Measurements from ENCODE around the gene PTPRJ. TPM values are rescaled to one million over a fixed set of nuclear protein-coding genes. Genes with fewer than 3 reads are reported as not detected.

PTPRJ gene
- polyA plus RNA-seq, 1 donor from 2014 or later = 8.6 TPM

DNA sequence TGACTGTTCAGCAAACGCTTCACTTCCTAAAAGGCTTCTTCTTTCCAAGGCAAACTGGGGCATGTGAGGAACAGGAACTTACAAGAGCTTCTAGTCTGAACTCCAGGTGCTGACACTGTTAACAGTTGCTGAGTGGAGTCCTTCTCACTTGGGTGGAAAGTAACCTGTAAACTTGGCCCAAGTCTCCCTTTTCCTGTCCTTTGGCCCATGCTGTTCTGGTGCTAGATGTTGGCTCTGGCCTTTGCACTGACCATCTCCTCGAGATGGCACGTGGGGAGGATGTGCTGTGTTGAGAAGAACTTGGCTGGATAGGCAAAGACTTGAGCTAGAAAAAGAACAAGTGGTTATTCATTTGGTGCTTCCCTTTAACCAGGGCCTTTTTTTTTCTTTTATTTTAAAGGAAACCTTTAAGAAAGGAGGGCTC lies 53.6 kb downstream of the PTPRJ start:
- Histone ChIP-seq H3K27ac (ENCODE audit: low read length) (no peak overlapping the region), H3F3A (ENCODE audit: insufficient read depth, low read length, poor library complexity, severe bottlenecking) (no peaks in the 10 kb centered on the region), H3K9ac (ENCODE audit: low read length) (no peak overlapping the region), H3K4me2 (ENCODE audit: low read length) (no peak overlapping the region), H2AFZ (ENCODE audit: low read depth, low read length) (no peak overlapping the region), H3K9me2 (ENCODE audit: insufficient read depth, low read length) (no peaks in the 10 kb centered on the region), H3K4me3 (ENCODE audit: low read length) (no peak overlapping the region), H3K9me3 (ENCODE audit: low read length) (no peaks in the 10 kb centered on the region), H3K27me3 (ENCODE audit: insufficient read depth, low read depth, low read length) (no peaks in the 10 kb centered on the region), H3K36me3 (ENCODE audit: insufficient read depth, low read length) (no peaks in the 10 kb centered on the region), H4K20me1 (ENCODE audit: insufficient read depth) (no peaks in the 10 kb centered on the region), H3K79me2 (replicated peaks; ENCODE audit: insufficient read depth, low read length) (no peaks in the 10 kb centered on the region)
- TF ChIP-seq SMC3 (conservative IDR thresholded peaks at IDR 0.05; ENCODE audit: poor library complexity) (no peak), EZH2 (IDR thresholded peaks at IDR 0.05; ENCODE audit: borderline replicate concordance, insufficient read depth, low read length, poor library complexity, severe bottlenecking) (no peak), EP300 (conservative IDR thresholded peaks at IDR 0.05; ENCODE audit: poor library complexity, severe bottlenecking) (no peak), RAD21 (conservative IDR thresholded peaks at IDR 0.05) (no peak), POLR2AphosphoS5 (IDR thresholded peaks at IDR 0.05) (no peak), MXI1 (conservative IDR thresholded peaks at IDR 0.05; ENCODE audit: poor library complexity, severe bottlenecking) (no peak), TAF1 (IDR thresholded peaks at IDR 0.05; ENCODE audit: low read depth) (no peak)
- TF ChIP-seq, protein P1, sequence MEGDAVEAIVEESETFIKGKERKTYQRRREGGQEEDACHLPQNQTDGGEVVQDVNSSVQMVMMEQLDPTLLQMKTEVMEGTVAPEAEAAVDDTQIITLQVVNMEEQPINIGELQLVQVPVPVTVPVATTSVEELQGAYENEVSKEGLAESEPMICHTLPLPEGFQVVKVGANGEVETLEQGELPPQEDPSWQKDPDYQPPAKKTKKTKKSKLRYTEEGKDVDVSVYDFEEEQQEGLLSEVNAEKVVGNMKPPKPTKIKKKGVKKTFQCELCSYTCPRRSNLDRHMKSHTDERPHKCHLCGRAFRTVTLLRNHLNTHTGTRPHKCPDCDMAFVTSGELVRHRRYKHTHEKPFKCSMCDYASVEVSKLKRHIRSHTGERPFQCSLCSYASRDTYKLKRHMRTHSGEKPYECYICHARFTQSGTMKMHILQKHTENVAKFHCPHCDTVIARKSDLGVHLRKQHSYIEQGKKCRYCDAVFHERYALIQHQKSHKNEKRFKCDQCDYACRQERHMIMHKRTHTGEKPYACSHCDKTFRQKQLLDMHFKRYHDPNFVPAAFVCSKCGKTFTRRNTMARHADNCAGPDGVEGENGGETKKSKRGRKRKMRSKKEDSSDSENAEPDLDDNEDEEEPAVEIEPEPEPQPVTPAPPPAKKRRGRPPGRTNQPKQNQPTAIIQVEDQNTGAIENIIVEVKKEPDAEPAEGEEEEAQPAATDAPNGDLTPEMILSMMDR (IDR thresholded peaks at IDR 0.05; ENCODE audit: poor library complexity, severe bottlenecking) = no peak
- TF ChIP-seq, protein P2, sequence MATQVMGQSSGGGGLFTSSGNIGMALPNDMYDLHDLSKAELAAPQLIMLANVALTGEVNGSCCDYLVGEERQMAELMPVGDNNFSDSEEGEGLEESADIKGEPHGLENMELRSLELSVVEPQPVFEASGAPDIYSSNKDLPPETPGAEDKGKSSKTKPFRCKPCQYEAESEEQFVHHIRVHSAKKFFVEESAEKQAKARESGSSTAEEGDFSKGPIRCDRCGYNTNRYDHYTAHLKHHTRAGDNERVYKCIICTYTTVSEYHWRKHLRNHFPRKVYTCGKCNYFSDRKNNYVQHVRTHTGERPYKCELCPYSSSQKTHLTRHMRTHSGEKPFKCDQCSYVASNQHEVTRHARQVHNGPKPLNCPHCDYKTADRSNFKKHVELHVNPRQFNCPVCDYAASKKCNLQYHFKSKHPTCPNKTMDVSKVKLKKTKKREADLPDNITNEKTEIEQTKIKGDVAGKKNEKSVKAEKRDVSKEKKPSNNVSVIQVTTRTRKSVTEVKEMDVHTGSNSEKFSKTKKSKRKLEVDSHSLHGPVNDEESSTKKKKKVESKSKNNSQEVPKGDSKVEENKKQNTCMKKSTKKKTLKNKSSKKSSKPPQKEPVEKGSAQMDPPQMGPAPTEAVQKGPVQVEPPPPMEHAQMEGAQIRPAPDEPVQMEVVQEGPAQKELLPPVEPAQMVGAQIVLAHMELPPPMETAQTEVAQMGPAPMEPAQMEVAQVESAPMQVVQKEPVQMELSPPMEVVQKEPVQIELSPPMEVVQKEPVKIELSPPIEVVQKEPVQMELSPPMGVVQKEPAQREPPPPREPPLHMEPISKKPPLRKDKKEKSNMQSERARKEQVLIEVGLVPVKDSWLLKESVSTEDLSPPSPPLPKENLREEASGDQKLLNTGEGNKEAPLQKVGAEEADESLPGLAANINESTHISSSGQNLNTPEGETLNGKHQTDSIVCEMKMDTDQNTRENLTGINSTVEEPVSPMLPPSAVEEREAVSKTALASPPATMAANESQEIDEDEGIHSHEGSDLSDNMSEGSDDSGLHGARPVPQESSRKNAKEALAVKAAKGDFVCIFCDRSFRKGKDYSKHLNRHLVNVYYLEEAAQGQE (IDR thresholded peaks at IDR 0.05; ENCODE audit: borderline replicate concordance) = no peak

DNA sequence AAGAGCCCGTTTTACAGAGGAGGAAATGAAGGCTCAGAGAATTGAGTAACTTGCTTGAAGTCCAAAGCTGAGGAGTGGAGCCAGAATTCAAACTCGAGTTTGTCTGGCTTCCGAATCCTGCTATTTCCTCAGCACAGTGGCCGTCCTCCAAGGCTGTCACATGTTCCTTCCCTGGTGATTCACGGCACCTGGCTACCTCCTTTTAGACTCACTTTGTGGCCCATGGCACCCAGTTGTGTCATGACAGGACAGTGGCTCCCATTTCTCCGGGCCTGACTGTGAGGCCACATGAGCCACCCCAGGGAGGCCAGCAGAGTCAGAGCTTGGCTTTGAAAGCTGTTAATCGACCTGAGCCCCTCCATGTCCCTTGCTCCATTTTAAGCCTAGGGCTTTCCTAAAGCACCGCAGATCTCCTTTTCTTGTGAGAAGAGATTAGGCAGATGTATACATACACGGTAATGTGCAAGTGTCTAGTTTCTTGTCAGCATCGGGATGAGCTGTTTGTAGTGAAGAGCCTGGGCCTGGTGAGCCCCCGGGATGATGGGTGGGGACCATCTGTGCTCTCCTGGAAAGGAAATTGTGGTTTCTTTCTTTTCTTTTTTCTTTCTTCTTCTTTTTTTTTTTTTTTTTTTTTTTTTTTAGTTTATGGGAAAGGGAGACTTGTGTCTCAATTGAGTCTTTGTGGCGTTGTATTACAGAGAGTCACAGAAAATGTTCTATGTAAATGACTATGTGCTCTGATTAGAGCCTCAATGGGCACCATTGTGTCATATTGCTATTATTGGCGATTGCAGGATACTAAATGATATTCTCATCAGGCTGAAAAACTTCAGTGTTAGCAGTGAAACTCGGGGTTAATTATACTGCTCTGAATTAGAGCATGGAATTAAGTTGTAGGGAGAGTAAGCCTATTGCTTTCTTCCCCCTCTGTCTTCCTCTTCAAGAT lies 54.8 kb downstream of the PTPRJ start:
- Histone ChIP-seq H3K79me2 (replicated peaks; ENCODE audit: insufficient read depth, low read length) (no peaks in the 10 kb centered on the region), H3K4me3 (ENCODE audit: low read length) (no peak overlapping the region), H3K9ac (ENCODE audit: low read length) (no peak overlapping the region), H3K27ac (ENCODE audit: low read length) (no peak overlapping the region), H3K9me2 (ENCODE audit: insufficient read depth, low read length) (no peaks in the 10 kb centered on the region), H3K36me3 (ENCODE audit: insufficient read depth, low read length) (no peaks in the 10 kb centered on the region), H3K27me3 (ENCODE audit: insufficient read depth, low read depth, low read length) (no peaks in the 10 kb centered on the region), H3F3A (ENCODE audit: insufficient read depth, low read length, poor library complexity, severe bottlenecking) (no peaks in the 10 kb centered on the region), H4K20me1 (ENCODE audit: insufficient read depth) (no peaks in the 10 kb centered on the region), H3K9me3 (ENCODE audit: low read length) (no peaks in the 10 kb centered on the region), H3K4me2 (ENCODE audit: low read length) (no peak overlapping the region), H2AFZ (ENCODE audit: low read depth, low read length) (no peak overlapping the region)
- TF ChIP-seq, protein P2 (IDR thresholded peaks at IDR 0.05; ENCODE audit: borderline replicate concordance) = no peak
- no peak for TF ChIP-seq MXI1 (conservative IDR thresholded peaks at IDR 0.05; ENCODE audit: poor library complexity, severe bottlenecking)
- TF ChIP-seq RAD21 (conservative IDR thresholded peaks at IDR 0.05) = no peak
- TF ChIP-seq EP300 (conservative IDR thresholded peaks at IDR 0.05; ENCODE audit: poor library complexity, severe bottlenecking) = no peak
- no peak for TF ChIP-seq TAF1 (IDR thresholded peaks at IDR 0.05; ENCODE audit: low read depth)
- no peak for TF ChIP-seq POLR2AphosphoS5 (IDR thresholded peaks at IDR 0.05)
- no peak for TF ChIP-seq EZH2 (IDR thresholded peaks at IDR 0.05; ENCODE audit: borderline replicate concordance, insufficient read depth, low read length, poor library complexity, severe bottlenecking)
- no peak for TF ChIP-seq SMC3 (conservative IDR thresholded peaks at IDR 0.05; ENCODE audit: poor library complexity)
- TF ChIP-seq, protein P1 (IDR thresholded peaks at IDR 0.05; ENCODE audit: poor library complexity, severe bottlenecking) = no peak
